DOHH2 (cell line): ENCODE measurements around the gene ARID5B.

Experiments used
- CTCF ChIP-seq: fragments of 200-600 bp; sonication (generic); IDR thresholded peaks from one replicate; pipeline ENCODE4 v1.5.1; 2014; ENCODE audit warnings: antibody characterized with exemption, mild to moderate bottlenecking, low read depth, low read length; ENCODE audit not compliant: poor library complexity, severe bottlenecking
- EZH2phosphoT487 ChIP-seq: fragments of 200-600 bp; sonication (generic); IDR thresholded peaks from 2 replicates; pipeline ENCODE4 v1.6.1; 2017; ENCODE audit warnings: borderline replicate concordance, mild to moderate bottlenecking, antibody characterized with exemption, low read length, moderate library complexity, mixed read lengths

- TF ChIP-seq CTCF (no peak), EZH2phosphoT487 (no peak)
Observed at GRCh38 chr10:61992671-61993668, 91.5 kb downstream of the ARID5B start.
